Gastroesophageal sphincter (tissue), 4 donors: ENCODE measurements around the gene KLRG1. TPM values are rescaled to one million over a fixed set of nuclear protein-coding genes. Genes with fewer than 3 reads are reported as not detected.

Experiments
- ATAC-seq: fragments of 150-250 bp; one replicate; pipeline ENCODE4 v1.9.1; 2016; ENCODE audit warnings: mild to moderate bottlenecking, moderate library complexity
- H3K27ac ChIP-seq, 4 donors: fragments of 200-600 bp; sonication (generic) in 3 of 4; 1 replicate in 3 of 4; 2 replicates in 1 of 4; pipeline ENCODE4 v1.5.1; 2016 to 2019
- H3K27me3 ChIP-seq: fragments of 200-600 bp; sonication (generic); one replicate; pipeline ENCODE4 v1.5.1; 2019
- H3K36me3 ChIP-seq, 2 donors: fragments of 200-600 bp; sonication (generic); one replicate each; pipeline ENCODE4 v1.5.1; 2019; ENCODE audit warnings: control low read depth in 1 of 2
- H3K4me1 ChIP-seq, 3 donors: fragments of 200-600 bp; sonication (generic); 1 replicate in 2 of 3; 2 replicates in 1 of 3; pipeline ENCODE4 v1.5.1; 2016 to 2019; ENCODE audit warnings: control low read depth in 2 of 3
- H3K4me3 ChIP-seq, 2 donors: fragments of 200-600 bp; sonication (generic); one replicate each; pipeline ENCODE4 v1.5.1; 2019; ENCODE audit warnings: mild to moderate bottlenecking in 1 of 2, moderate library complexity in 1 of 2
- H3K9me3 ChIP-seq, 3 donors: fragments of 200-600 bp; sonication (generic); one replicate each; pipeline ENCODE4 v1.5.1; 2017 to 2019; ENCODE audit warnings: control low read depth in 2 of 3
- EP300 ChIP-seq: sonication (generic); formaldehyde crosslinking; IDR thresholded peaks from one replicate; pipeline ENCODE4 v1.6.1; 2017; ENCODE audit warnings: antibody characterized with exemption, mild to moderate bottlenecking
- POLR2A ChIP-seq, 2 donors: fragments of 450-650 bp; IDR thresholded peaks; one replicate each; pipeline ENCODE4 v1.6.1; 2017; ENCODE audit warnings: antibody characterized with exemption in 2 of 2, mild to moderate bottlenecking in 2 of 2, moderate library complexity in 1 of 2
- POLR2AphosphoS5 ChIP-seq: sonication (generic); formaldehyde crosslinking; IDR thresholded peaks from one replicate; pipeline ENCODE4 v1.6.1; 2017; ENCODE audit warnings: antibody characterized with exemption
- WGBS, 2 donors: methylation state at CpG; one replicate each; pipeline ENCODE4 v1.1.5; 2018; ENCODE audit warnings: low coverage in 1 of 2; 5-methylcytosine and 5-hydroxymethylcytosine counted together
- total RNA-seq, 4 donors: library from RNA; depleted of rRNA; stranded (reverse); fragments of >200 nt; gene quantifications; one replicate each; pipeline ENCODE4 v1.1.0, GENCODE V29; 2016
- TF ChIP-seq, protein P1 (sequence below), 4 experiments: fragments of 200-600 bp in 2 of 4; fragments of 450-650 bp in 2 of 4; sonication (generic) in 1 of 4; IDR thresholded peaks; one replicate each; pipeline ENCODE4 v1.5.1; 2017 to 2019; ENCODE audit warnings: antibody characterized with exemption in 4 of 4, mild to moderate bottlenecking in 2 of 4, moderate library complexity in 2 of 4

KLRG1 gene
- total RNA-seq, 4 donors from 2014 or later: 0.45 to 5.7 (median 1.6) TPM; not detected in 1

- ATAC-seq: no peak
- H3K4me1 ChIP-seq: no peaks in the 10 kb centered on the region
- no peaks in the 10 kb centered on the region for H3K9me3 ChIP-seq
- WGBS, 2 donors: 44 to 67% methylated on average over 1 of the region's 1 CpG
- H3K4me3 ChIP-seq: no peak overlapping the region
- TF ChIP-seq POLR2AphosphoS5: no peak
- no peaks in the 10 kb centered on the region for H3K36me3 ChIP-seq
- no peaks in the 10 kb centered on the region for H3K27me3 ChIP-seq
- H3K27ac ChIP-seq: no peak overlapping the region
These were observed 1.7 kb upstream of the KLRG1 start for GRCh38 chr12:8987685-8988084.

- ATAC-seq: no peak
- no peaks in the 10 kb centered on the region for H3K9me3 ChIP-seq
- TF ChIP-seq POLR2A (IDR thresholded peaks at IDR 0.05) (no peak), POLR2AphosphoS5 (no peak), EP300 (no peak)
- TF ChIP-seq, protein P1, sequence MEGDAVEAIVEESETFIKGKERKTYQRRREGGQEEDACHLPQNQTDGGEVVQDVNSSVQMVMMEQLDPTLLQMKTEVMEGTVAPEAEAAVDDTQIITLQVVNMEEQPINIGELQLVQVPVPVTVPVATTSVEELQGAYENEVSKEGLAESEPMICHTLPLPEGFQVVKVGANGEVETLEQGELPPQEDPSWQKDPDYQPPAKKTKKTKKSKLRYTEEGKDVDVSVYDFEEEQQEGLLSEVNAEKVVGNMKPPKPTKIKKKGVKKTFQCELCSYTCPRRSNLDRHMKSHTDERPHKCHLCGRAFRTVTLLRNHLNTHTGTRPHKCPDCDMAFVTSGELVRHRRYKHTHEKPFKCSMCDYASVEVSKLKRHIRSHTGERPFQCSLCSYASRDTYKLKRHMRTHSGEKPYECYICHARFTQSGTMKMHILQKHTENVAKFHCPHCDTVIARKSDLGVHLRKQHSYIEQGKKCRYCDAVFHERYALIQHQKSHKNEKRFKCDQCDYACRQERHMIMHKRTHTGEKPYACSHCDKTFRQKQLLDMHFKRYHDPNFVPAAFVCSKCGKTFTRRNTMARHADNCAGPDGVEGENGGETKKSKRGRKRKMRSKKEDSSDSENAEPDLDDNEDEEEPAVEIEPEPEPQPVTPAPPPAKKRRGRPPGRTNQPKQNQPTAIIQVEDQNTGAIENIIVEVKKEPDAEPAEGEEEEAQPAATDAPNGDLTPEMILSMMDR (IDR thresholded peaks at IDR 0.05): no peak
- H3K27me3 ChIP-seq: no peaks in the 10 kb centered on the region
- 68 to 75% methylated on average over 6 of the region's 6 CpGs for WGBS, 2 donors
- no peaks in the 10 kb centered on the region for H3K4me1 ChIP-seq
- H3K36me3 ChIP-seq: no peaks in the 10 kb centered on the region
- H3K4me3 ChIP-seq: no peak overlapping the region
- H3K27ac ChIP-seq: no peak overlapping the region
These were observed 2.3 kb downstream of the KLRG1 start for GRCh38 chr12:8991371-8992345.

- Histone ChIP-seq H3K27ac (no peak overlapping the region), H3K9me3 (no peaks in the 10 kb centered on the region), H3K4me3 (no peak overlapping the region), H3K4me1 (no peaks in the 10 kb centered on the region), H3K36me3 (no peaks in the 10 kb centered on the region), H3K27me3 (no peaks in the 10 kb centered on the region)
- no peak for ATAC-seq
- no peak for TF ChIP-seq EP300
- TF ChIP-seq POLR2AphosphoS5: no peak
- no peak for TF ChIP-seq POLR2A (IDR thresholded peaks at IDR 0.05)
- TF ChIP-seq, protein P1 (IDR thresholded peaks at IDR 0.05): no peak
- WGBS, 2 donors: 79 to 96% methylated on average over 3 of the region's 3 CpGs
These were observed 4.5 kb downstream of the KLRG1 start for GRCh38 chr12:8993827-8994226.

DNA sequence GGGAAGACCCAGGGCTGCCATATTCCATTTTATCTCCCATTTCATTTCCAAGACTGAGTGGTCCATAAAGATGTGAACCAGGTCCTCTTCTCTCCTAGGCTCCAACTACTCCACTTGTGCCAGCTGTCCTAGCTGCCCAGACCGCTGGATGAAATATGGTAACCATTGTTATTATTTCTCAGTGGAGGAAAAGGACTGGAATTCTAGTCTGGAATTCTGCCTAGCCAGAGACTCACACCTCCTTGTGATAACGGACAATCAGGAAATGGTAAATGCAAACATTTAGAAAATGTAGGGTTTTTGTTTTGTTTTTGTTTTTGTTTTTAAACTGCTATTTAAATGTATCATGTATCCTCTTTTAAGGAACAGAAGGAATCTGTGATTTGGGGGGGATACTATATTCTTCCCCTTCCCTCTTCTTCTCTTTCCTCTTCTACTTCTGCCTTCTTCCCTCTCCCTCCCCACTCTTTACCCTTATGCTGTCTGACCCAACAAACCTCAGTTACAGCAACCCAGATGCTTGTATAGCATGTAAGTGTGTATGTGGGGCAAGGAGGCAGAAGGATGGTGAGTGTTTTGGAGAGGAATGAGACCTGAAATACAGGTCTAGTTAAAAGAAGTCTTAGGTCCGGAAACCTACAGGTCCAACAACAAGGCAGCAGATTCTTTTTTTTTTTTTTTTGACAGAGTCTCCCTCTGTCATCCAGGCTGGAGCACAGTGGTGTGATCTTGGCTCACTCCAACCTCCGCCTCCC, 5.9 kb downstream of the KLRG1 start:
- no peak for ATAC-seq
- no peaks in the 10 kb centered on the region for H3K9me3 ChIP-seq
- H3K4me3 ChIP-seq: no peak overlapping the region
- no peak overlapping the region for H3K27ac ChIP-seq
- no peaks in the 10 kb centered on the region for H3K27me3 ChIP-seq
- WGBS, 2 donors: 78 to 80% methylated on average over 3 to 4 of the region's 4 CpGs
- TF ChIP-seq, protein P1 (IDR thresholded peaks at IDR 0.05): no peak
- TF ChIP-seq POLR2AphosphoS5 (no peak), POLR2A (IDR thresholded peaks at IDR 0.05) (no peak), EP300 (no peak)
- no peaks in the 10 kb centered on the region for H3K36me3 ChIP-seq
- no peaks in the 10 kb centered on the region for H3K4me1 ChIP-seq

DNA sequence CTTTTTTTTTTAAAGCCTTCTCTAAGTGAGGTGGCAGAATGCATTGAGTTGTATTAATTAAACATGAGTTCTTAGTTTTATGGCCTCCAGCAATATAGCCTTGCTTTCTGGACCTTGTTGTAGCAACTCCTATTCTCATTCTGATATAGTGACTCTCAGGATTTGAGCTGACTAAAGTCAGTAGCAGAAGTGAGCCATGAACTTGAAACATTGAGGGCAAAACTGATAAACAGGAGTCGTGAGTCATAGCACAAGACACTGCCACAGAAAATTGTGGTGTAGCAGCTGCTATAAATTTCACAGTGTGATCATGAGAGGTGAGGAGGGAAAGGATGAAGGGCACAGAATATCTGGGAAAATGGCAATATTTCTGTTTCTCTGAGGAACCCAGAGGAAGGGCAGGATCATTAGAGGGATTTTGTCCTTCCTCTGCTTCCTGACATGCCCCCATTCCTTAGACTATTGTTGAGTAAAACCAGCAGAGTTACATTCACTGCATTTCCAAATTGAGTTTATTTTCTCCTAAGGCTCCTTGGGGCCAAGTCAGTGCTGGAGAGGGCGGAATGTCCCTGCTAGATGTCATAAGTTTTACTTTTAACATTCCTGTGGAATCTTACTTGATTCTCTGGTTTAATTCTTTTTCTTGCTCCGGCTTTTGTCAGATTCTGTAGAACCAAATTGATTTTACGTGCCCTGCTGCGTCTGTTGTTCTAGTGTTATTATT, 7.5 kb downstream of the KLRG1 start:
- TF ChIP-seq POLR2AphosphoS5 (no peak), POLR2A (IDR thresholded peaks at IDR 0.05) (no peak), EP300 (no peak)
- TF ChIP-seq, protein P1 (IDR thresholded peaks at IDR 0.05): no peak

More for the DNA sequence above, 7.5 kb downstream of the KLRG1 start:
- Histone ChIP-seq H3K4me3 (no peak overlapping the region), H3K27me3 (no peaks in the 10 kb centered on the region), H3K9me3 (no peaks in the 10 kb centered on the region), H3K4me1 (no peaks in the 10 kb centered on the region), H3K27ac (no peak overlapping the region), H3K36me3 (no peaks in the 10 kb centered on the region)
- ATAC-seq: no peak
- 70 to 80% methylated on average over 5 of the region's 5 CpGs for WGBS, 2 donors
